H9 (cell line): ENCODE measurements around the gene CATSPERZ. TPM values are rescaled to one million over a fixed set of nuclear protein-coding genes. Genes with fewer than 3 reads are reported as not detected.

Source experiments
- DNase-seq: peaks from one replicate; pipeline ENCODE4 v3.0.0-alpha.2; 2017
- H2AFZ ChIP-seq: one replicate; pipeline ENCODE4 v1.6.1; 2013; ENCODE audit warnings: mild to moderate bottlenecking, low read length, control low read depth, moderate library complexity
- H2AK5ac ChIP-seq: 2 replicates; pipeline ENCODE4 v1.6.1; 2013; ENCODE audit warnings: low read length, control low read depth, mixed read lengths; ENCODE audit not compliant: insufficient read length
- H2BK120ac ChIP-seq: one replicate; pipeline ENCODE4 v1.6.1; 2013; ENCODE audit warnings: low read depth, mild to moderate bottlenecking, low read length, control low read depth, inconsistent platforms; ENCODE audit not compliant: poor library complexity, severe bottlenecking
- H2BK12ac ChIP-seq: 2 replicates; pipeline ENCODE4 v1.6.1; 2013; ENCODE audit warnings: low read length, control low read depth, mixed read lengths, low read depth; ENCODE audit not compliant: insufficient read length
- H2BK15ac ChIP-seq: 2 replicates; pipeline ENCODE4 v1.6.1; 2013; ENCODE audit warnings: low read depth, low read length, control low read depth
- H2BK20ac ChIP-seq: one replicate; pipeline ENCODE4 v1.6.1; 2013; ENCODE audit warnings: low read depth, mild to moderate bottlenecking, low read length, control low read depth, inconsistent platforms; ENCODE audit not compliant: poor library complexity, severe bottlenecking
- H2BK5ac ChIP-seq: 2 replicates; pipeline ENCODE4 v1.6.1; 2013; ENCODE audit warnings: low read length, control low read depth, mixed read lengths; ENCODE audit not compliant: insufficient read length
- H3K14ac ChIP-seq: 2 replicates; pipeline ENCODE4 v1.6.1; 2013; ENCODE audit warnings: low read length, control low read depth; ENCODE audit not compliant: insufficient read depth
- H3K18ac ChIP-seq: 2 replicates; pipeline ENCODE4 v1.6.1; 2013; ENCODE audit warnings: low read depth, mild to moderate bottlenecking, mixed read lengths, low read length, control low read depth; ENCODE audit not compliant: insufficient read length
- H3K23ac ChIP-seq: 2 replicates; pipeline ENCODE4 v1.6.1; 2013; ENCODE audit warnings: low read length, control low read depth, mixed read lengths, low read depth; ENCODE audit not compliant: insufficient read length
- H3K23me2 ChIP-seq: 2 replicates; pipeline ENCODE4 v1.6.1; 2013; ENCODE audit warnings: low read depth, mild to moderate bottlenecking, mixed read lengths, low read length, control low read depth; ENCODE audit not compliant: insufficient read length, poor library complexity, severe bottlenecking
- H3K27ac ChIP-seq: 2 replicates; pipeline ENCODE4 v1.5.1; 2013; ENCODE audit warnings: low read length, control low read depth, mixed read lengths, low read depth; ENCODE audit not compliant: insufficient read length
- H3K27me3 ChIP-seq: 2 replicates; pipeline ENCODE4 v1.6.1; 2013; ENCODE audit warnings: low read length, control low read depth, inconsistent platforms; ENCODE audit not compliant: insufficient read depth
- H3K4ac ChIP-seq: 2 replicates; pipeline ENCODE4 v1.6.1; 2013; ENCODE audit warnings: low read depth, mild to moderate bottlenecking, control low read depth, inconsistent platforms, low read length, moderate library complexity
- H3K4me1 ChIP-seq: 2 replicates; pipeline ENCODE4 v1.6.1; 2013; ENCODE audit warnings: low read length, control low read depth, inconsistent platforms; ENCODE audit not compliant: insufficient read depth
- H3K4me2 ChIP-seq: 2 replicates; pipeline ENCODE4 v1.6.1; 2013; ENCODE audit warnings: low read length, control low read depth, mixed read lengths; ENCODE audit not compliant: insufficient read length, insufficient read depth
- H3K56ac ChIP-seq: 2 replicates; pipeline ENCODE4 v1.6.1; 2013; ENCODE audit warnings: low read depth, mild to moderate bottlenecking, mixed read lengths, low read length, control low read depth; ENCODE audit not compliant: insufficient read length
- H3K79me1 ChIP-seq: 2 replicates; pipeline ENCODE4 v1.6.1; 2013; ENCODE audit warnings: low read depth, mild to moderate bottlenecking, moderate library complexity, low read length, control low read depth, inconsistent platforms; ENCODE audit not compliant: insufficient read depth, poor library complexity, severe bottlenecking
- H3K79me2 ChIP-seq: 2 replicates; pipeline ENCODE4 v1.6.1; 2013; ENCODE audit warnings: low read length, control low read depth, inconsistent platforms; ENCODE audit not compliant: insufficient read depth
- H3K9ac ChIP-seq: 2 replicates; pipeline ENCODE4 v1.6.1; 2013; ENCODE audit warnings: low read length, control low read depth, mixed read lengths; ENCODE audit not compliant: insufficient read length; ENCODE audit errors: extremely low read depth
- H3K9me3 ChIP-seq: one replicate; pipeline ENCODE4 v1.6.1; 2013; ENCODE audit warnings: low read depth, low read length, inconsistent platforms; ENCODE audit not compliant: control insufficient read depth
- H3T11ph ChIP-seq: one replicate; pipeline ENCODE4 v1.6.1; 2013; ENCODE audit warnings: mild to moderate bottlenecking, low read length, control low read depth, inconsistent platforms
- H4K20me1 ChIP-seq: one replicate; pipeline ENCODE4 v1.6.1; 2013; ENCODE audit not compliant: control insufficient read depth, insufficient read length, insufficient read depth
- H4K5ac ChIP-seq: 2 replicates; pipeline ENCODE4 v1.6.1; 2013; ENCODE audit warnings: low read depth, mild to moderate bottlenecking, mixed read lengths, low read length, control low read depth; ENCODE audit not compliant: insufficient read length
- H4K8ac ChIP-seq: replicated peaks from 2 replicates; pipeline ENCODE4 v1.6.1; 2013; ENCODE audit warnings: low read length, control low read depth, mixed read lengths, low read depth; ENCODE audit not compliant: insufficient read length
- H4K91ac ChIP-seq: 2 replicates; pipeline ENCODE4 v1.6.1; 2013; ENCODE audit warnings: low read depth, mild to moderate bottlenecking, moderate library complexity, mixed read lengths, low read length, control low read depth; ENCODE audit not compliant: insufficient read length
- H3K27ac Mint-ChIP-seq, 3 experiments: 2 replicates in 2 of 3; 3 replicates in 1 of 3; pipeline ENCODE4 v1.8.0; 2020 to 2021; ENCODE audit warnings: mixed read lengths in 3 of 3, mild to moderate bottlenecking in 1 of 3, moderate library complexity in 1 of 3
- H3K27me3 Mint-ChIP-seq: 2 replicates; pipeline ENCODE4 v1.8.0; 2021; ENCODE audit warnings: low read depth, mild to moderate bottlenecking, moderate library complexity, mixed read lengths
- H3K36me3 Mint-ChIP-seq, 3 experiments: 2 replicates in 2 of 3; 3 replicates in 1 of 3; pipeline ENCODE4 v1.8.0; 2020 to 2021; ENCODE audit warnings: low read depth in 3 of 3, mixed read lengths in 3 of 3; ENCODE audit not compliant: insufficient read depth in 1 of 3
- H3K4me1 Mint-ChIP-seq, 2 experiments: 2 replicates each; pipeline ENCODE4 v1.8.0; 2020; ENCODE audit warnings: mixed read lengths in 2 of 2
- H3K4me3 Mint-ChIP-seq, 2 experiments: 2 replicates in 1 of 2; 3 replicates in 1 of 2; pipeline ENCODE4 v1.8.0; 2020 to 2021; ENCODE audit warnings: mild to moderate bottlenecking in 2 of 2, mixed read lengths in 2 of 2, moderate library complexity in 1 of 2
- H3K9me3 Mint-ChIP-seq, 2 experiments: 2 replicates in 1 of 2; 3 replicates in 1 of 2; pipeline ENCODE4 v1.8.0; 2020; ENCODE audit warnings: mild to moderate bottlenecking in 2 of 2, mixed read lengths in 2 of 2, moderate library complexity in 1 of 2
- CTCF ChIP-seq: fragments of 200-600 bp; sonication (generic); conservative IDR thresholded peaks from 3 replicates; pipeline ENCODE4 v1.8.0; 2021; ENCODE audit warnings: antibody characterized with exemption, mild to moderate bottlenecking
- WGBS: extraction: QIAGEN DNeasy Blood & Tissue Kit; methylation state at CpG from one replicate; pipeline ENCODE4 v1.1.7; 2013; ENCODE audit warnings: missing lambda C conversion rate, low lambda C conversion rate, mixed read lengths; ENCODE audit not compliant: insufficient read length; ENCODE audit errors: extremely low coverage; 5-methylcytosine and 5-hydroxymethylcytosine counted together
- total RNA-seq: library from RNA; stranded (reverse); gene quantifications from 2 replicates; pipeline ENCODE4 v1.2.1, GENCODE V29; 2021

CATSPERZ gene
- total RNA-seq, 1 experiment from 2014 or later, result 0.92 TPM

- DNase-seq, result no peak
- H3K27ac Mint-ChIP-seq, result peak overlapping the region; percentile 8 to 95 (median 93); a peak in 4 of 7 replicates
Measured at GRCh38 chr11:64324692-64325469, 24.7 kb downstream of the CATSPERZ start.

More at GRCh38 chr11:64324692-64325469, 24.7 kb downstream of the CATSPERZ start:
- Histone ChIP-seq H3T11ph (no peak overlapping the region), H4K5ac (no peak overlapping the region), H3K14ac (no peak overlapping the region), H2BK5ac (no peak overlapping the region), H3K27me3 (no peaks in the 10 kb centered on the region), H4K91ac (no peak overlapping the region), H2BK120ac (no peak overlapping the region), H3K4me2 (no peak overlapping the region), H3K79me2 (no peaks in the 10 kb centered on the region), H3K4ac (no peak overlapping the region), H2AFZ (no peak overlapping the region), H3K23ac (no peak overlapping the region), H2BK20ac (no peak overlapping the region), H3K79me1 (no peaks in the 10 kb centered on the region), H4K8ac (no peak overlapping the region), H3K27ac (peak overlapping the region; percentile 34), H2BK12ac (no peak overlapping the region), H3K4me1 (no peaks in the 10 kb centered on the region; the same call in 1 of the 2 replicates), H3K9ac (no peak overlapping the region), H3K18ac (no peak overlapping the region), H2BK15ac (no peak overlapping the region), H3K23me2 (no peaks in the 10 kb centered on the region), H2AK5ac (no peak overlapping the region), H3K56ac (no peak overlapping the region), H4K20me1 (peaks cover 2% of the 10 kb centered on the region), H3K9me3 (no peaks in the 10 kb centered on the region)
- Mint-ChIP-seq H3K27me3 (peaks cover 5% of the 10 kb centered on the region), H3K9me3 (no peaks in the 10 kb centered on the region), H3K4me3 (peak overlapping the region in 1 of 2 experiments; percentile 3; a peak in 1 of 5 replicates), H3K4me1 (peaks cover 12 to 20% of the 10 kb centered on the region in 2 experiments), H3K36me3 (peaks cover 9 to 22% (median 19%) of the 10 kb centered on the region in 3 experiments; a peak in 6 of 7 replicates)
- no CpG with 5 or more reads among the region's 11 CpGs for WGBS
- TF ChIP-seq CTCF, result no peak
